ENCODE results near the gene POFUT1. TPM values are rescaled to one million over a fixed set of nuclear protein-coding genes. Genes with fewer than 3 reads are reported as not detected.
"Not testable (repeated sequence)": the region's sequence is repeated elsewhere in the genome, so short reads cannot be mapped to it uniquely, and the experiment has no call there.

Gene POFUT1
- total RNA-seq, 1 donor from 2014 or later, result 44.7 TPM

DNA sequence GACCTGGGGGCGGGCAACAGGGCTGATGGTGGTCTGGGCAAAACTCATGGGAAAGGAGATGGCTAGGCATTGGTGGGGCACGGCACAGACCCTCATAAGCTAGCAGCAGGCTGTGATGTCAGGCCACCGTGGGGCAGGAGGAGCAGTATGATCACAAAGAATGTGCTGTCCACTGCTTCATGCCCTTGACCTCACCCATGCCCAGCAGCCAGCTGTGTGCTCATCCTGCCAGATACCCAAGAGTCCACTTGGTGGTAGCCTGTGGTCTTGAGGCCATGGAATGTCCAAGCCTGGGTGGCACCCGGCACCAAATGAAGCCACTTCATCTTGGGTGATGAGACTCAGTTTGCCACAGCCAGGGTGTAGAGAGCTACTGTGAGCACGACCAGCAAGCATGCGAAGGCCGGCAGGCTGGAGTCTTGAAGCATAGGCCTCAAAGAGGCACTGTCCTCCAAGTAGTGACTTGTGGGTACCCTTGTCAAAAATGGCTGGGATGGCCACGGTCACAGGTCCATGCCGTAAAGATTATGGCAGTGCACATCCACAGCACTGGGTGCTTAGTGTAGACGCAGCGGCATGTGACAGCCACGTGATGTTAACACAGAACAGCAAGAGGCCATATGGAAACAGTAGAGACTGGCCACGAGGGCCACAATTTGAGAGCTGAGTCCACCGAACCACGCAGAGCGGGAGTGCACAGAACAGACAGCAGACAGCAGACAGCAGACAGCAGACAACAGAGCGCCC, 19.1 kb upstream of the POFUT1 start:
- no peak for DNase-seq (ENCODE audit: low read depth)

DNA sequence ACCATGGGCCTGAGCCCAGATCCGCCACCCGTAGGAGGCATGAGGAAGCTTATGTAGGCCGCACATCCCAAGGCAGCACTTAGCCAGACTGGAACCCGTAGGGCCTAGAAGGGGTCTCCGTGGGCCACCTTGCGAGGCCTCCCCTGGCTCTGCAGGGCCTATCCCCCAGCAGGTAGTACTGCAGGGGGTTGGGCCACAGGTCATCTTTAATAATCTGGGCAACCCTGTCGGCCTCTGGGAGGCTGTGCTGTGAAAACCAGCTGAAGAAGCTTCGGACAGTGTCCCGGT, 18.6 kb upstream of the POFUT1 start:
- DNase-seq (ENCODE audit: low read depth), result no peak

GRCh38 chr20:32189691-32190615, 17.7 kb upstream of the POFUT1 start:
- peak; percentile 44 for DNase-seq (ENCODE audit: low read depth)

DNA sequence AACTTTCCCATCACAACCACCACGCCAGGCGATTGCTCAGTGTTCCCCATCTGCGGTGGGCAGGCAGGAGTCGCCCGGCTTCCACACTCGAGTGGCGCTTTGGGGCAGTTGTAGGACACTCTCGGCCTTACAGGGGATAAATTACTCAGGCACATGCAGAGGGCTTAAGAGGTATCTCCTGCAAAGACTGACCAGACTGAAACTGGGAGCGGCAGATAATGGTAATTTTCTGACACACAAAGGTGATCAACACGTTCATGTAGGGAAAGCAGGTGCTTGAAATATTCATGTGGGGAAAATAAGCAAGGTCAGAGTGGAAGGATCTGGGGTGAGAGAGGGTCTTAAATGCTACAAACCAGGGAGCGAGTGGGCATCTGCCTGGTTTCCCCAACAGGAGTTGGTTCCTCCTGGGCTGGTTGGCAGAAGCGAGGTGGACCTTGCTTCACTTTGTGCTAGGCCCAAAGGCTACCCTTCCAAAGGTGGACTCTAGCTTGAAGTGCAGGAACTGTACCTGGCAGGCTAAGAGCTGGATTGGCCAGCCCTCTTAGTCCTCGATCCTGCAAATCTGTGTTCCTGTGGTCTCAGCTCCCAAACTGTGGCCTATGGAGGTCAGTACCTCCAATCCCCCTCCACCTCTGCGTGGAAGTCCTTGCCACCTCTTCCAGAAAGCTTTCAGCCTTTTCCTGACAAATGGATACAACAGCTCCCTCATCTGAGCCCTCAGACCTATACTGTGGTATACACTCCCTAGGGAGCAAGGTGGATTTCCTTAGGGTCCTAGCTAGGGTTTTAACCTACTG, 16.9 kb upstream of the POFUT1 start:
- no peak for DNase-seq (ENCODE audit: low read depth)

DNA sequence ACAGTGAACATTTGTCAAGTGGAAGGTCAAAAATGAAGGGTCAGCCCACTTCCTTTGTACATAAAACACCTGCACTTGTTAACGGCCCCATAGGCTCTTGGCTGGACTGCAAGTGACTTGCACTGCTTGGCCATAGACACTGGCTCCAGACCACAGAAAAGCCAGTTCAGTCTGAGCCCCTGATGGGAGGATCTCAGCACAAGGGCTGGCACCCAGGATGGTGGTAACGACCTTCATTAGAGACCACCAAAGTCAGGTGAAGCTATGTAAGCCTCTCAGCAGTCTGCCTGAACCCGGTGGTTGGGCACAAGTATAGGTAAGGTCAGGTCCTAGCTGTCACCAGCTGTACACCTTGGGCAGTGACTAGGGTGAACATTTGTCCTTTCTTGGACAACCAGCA, 16.3 kb upstream of the POFUT1 start:
- DNase-seq (ENCODE audit: low read depth), result no peak

DNA sequence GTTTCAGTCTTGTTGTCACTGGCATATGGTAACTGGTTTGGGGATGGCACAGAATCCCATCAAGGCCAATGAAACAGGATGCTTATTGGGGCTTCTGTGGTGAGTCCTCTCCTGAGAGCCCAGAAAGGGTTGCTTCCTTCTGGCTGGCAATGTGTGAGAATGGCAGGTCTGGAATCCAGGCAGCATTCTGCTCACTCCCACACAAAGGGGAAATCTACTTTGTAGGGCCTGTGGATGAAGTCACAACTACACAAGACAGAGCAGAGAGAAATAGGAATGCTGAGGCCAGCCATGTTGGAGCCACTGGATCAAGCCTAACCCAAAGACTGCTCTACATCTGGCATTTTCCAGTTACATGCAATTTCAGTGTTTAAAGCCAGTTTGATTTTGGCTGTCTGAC, 15.8 kb upstream of the POFUT1 start:
- DNase-seq (ENCODE audit: low read depth), result no peak

DNA sequence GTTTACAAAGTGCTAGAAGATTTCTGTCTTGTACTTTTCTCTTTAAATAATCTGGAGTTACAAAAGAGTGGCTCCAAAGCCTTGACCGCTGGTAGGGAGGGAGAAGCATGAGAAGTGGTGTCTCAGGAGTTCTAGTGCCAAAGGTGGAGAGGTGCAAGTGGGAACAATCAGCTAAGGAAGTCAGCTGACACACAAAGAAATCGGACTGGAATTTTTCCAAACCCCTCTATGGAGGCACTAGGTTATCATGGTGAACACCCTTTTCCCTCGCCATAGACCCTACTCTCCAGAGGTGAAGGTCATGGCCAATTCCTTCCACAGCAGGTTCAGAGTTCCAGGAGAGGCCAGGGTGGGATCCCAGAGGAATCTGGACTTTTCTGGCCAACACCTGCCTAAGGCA, 15.0 kb upstream of the POFUT1 start:
- no peak for DNase-seq (ENCODE audit: low read depth)

DNA sequence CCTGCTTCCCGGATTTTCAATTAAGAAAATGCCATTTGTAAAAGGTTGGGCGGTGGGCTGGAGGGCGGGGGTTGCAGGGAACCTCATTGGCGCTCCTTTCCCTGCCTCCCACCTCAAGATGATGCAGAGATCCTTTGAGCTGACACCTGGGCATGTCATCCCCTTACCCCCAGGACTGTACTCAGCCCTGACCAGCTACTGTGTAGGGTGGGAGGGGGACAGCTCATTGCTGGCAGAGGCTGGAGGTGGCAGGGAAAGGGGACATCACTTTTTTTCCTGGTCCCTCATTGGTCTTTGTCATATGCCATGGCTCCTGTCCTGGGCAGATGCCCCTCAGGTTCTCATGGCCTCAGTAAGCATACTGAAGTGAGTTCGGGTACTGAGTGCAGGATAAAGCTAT, 14.3 kb upstream of the POFUT1 start:
- DNase-seq (ENCODE audit: low read depth), result not testable (repeated sequence)

- DNase-seq (ENCODE audit: low read depth), result no peak
These were observed 13.7 kb upstream of the POFUT1 start for GRCh38 chr20:32193996-32194395.

DNA sequence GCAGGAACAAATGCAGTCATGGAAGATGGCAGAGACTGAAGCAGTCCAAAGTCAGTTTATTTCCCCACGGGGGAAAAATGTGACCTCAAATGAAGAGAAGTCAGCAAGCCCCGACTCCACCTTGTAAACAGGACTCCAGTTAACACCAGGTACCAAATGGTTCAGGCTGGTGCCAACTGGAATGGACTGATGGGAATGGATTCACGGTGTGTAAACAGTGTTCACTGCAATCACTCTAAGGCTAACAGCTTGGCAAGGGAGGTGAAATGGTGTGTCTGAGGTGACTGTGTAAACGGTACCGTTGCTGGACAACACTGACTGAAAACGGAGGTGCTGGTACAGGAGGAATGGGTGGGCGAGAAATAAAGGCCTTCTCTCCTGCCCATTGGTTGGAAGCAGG, 12.1 kb upstream of the POFUT1 start:
- no peak for DNase-seq (ENCODE audit: low read depth)

DNA sequence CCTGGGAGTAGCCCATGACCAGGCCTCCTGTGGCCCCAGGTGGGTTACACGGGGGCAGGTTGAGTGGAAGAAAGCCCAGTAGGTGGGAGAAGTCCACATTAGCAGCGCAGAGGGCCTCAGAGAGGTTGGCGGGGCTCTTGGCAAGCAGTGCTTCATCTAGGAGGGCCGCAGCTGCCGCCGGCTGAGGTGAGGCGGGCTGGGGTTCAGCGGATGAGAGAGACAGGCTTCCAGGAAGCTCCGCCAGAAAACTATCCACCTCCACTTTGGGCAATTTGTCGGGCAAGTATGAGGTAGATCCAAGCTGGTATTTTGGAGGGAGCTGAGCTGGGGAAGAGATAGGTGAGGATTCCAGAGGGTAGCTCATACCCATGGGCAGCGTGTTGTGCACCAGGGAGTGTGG, 11.1 kb upstream of the POFUT1 start:
- not testable (repeated sequence) for DNase-seq (ENCODE audit: low read depth)

- DNase-seq (ENCODE audit: low read depth), result not testable (repeated sequence)
These were observed 10.5 kb upstream of the POFUT1 start for GRCh38 chr20:32197136-32197535.

GRCh38 chr20:32199006-32199405, 8.7 kb upstream of the POFUT1 start:
- DNase-seq (ENCODE audit: low read depth), result no peak

DNA sequence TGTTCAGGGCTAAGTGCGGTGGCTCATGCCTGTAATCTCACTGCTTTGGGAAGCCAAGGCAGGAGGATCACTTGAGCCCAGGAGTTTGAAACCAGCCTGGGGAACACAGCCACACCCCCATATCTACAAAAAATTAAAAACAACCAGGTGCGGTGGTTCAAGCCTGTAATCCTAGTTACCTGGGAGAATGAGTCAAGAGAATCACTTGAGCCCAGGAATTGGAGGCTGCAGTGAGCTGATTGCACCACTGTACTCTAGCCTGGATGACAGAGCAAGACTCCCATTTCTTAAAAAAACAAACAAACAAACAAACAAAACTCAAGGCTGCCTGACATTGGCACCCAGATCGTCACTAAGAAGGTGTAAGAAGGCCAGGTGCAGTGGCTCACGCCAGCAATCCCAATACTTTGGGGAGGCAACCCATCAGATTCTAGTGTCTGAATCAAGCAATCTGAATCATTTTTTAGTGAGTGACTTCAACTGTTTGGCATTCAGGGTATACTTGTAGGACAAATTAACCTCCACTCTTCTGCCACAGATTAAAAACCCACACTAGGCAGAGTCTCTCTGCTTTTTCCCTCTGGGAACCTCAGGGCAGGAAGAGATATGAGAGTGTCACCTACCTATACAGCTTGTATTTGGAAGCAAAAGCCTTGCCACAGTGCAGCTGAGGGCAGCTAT, 6.2 kb upstream of the POFUT1 start:
- no peak for DNase-seq (ENCODE audit: low read depth)

GRCh38 chr20:32201977-32202363, 5.7 kb upstream of the POFUT1 start:
- DNase-seq (ENCODE audit: low read depth), result no peak

DNA sequence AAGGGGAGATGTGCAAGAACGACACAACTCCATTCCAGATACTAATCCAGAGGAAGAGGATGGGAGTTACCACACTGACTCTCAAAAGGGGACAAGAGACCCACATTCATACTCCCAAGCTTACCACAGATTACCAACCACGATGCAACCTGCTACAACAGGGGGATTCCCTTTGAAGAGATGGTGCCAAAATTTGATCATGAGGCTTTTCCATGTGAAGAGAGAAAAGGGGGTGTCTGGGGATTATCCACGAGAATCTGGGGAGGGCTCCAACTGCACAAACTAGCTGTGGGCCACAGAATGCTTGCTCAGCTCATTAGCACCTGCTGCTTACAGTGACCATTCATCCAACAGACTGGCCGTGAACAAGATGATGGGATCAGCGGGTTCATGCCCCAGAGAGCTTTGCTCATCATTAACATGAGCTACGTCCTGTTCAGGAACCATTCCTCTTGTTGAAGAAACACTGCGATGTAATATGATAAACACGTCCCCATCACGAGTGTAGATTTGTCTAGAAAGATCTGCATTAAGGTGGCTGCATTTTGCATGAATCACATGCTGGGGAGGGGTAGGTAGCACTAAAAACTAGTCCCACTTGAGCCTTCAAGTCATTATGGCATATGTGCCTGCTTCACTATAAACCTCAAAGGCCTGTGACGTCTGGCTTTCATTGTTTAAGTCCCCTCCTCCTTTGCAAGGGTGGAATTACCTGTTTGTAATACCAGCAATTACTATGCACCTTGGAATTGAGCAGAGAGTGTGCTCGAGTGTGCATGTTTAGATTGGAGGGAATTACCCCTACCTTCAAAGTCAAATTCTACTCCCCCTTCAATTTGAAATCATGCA, 4.1 kb upstream of the POFUT1 start:
- DNase-seq (ENCODE audit: low read depth), result peak; percentile 38

DNA sequence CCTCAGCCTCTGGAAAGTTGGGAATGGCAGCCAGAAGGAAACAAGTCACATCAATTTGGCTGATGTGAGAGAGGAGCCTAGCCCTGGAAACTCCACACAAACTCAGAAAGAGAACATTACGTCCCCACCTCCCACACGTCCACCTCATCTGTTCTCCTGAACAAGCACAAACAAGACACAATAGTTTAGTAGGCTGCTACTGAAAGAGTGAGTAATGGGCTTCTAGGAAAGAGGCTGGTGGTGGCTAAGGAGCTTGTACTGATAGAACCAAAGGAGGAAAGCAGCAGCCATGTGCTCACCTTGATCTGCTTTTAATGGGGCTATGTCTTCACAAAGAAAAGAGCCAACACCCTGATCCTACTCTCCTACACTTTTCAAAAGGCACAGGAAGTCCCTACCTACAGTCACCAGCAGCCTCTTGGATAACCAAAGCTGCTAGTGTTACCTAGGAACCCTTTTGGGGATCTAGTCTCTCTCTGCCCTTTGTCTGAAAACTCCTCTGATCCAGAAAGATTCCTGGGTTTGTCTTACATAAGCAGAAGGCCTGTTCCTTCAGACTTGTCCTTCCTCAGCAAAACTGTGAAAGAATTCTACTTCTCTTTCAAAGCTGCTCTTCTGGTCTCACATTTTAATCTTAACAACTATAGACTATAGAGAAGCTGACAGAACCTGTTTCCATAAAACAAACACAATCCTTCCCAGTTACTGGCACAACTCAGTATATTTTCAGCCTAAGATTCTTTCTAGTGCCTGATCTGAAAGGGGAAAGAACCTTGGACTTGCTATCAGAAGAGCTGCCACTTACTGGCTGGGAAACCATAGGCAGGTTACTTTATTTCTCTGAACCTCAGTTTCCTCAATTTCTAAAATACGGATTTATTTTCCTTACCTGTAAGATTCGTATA, 3.2 kb upstream of the POFUT1 start:
- DNase-seq (ENCODE audit: low read depth), result no peak

DNA sequence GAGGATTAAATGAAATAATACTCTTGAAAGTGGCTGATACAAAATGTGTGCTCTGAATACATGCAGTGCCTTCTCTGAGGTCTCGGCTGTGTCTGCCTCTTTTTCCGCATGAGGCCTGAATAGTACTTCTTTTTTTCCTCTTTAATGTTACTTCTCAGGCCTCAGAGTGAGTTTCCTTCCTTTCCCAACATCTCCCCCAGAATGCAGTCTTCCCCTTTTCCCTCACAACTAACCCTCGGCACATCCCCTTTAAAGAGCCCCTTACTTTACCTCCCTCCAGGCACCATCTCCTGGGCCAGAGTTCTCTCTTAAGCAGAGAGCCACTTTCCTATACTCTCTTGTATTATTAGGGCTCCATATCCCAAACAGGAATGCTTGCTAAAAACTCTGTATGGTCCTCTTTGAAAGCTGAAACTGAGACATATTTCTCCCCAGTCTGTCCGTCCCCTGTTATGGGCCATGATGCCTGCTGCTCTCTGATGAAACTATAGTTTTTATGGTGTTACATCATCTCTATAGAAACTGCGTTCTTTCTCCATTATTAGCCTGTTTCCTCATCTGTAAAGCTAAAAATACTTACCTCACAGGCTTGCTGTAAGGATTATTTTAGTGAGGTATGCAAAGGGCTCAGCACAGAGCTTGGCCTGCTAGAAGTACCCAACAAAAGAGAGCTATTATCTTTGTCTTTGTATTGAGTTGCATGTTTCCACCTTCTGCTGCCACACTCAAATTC, 2.4 kb upstream of the POFUT1 start:
- DNase-seq (ENCODE audit: low read depth), result no peak

All from myocyte (in vitro differentiated cells).